ENCODE measurements around the gene LELP1.
"Not testable (repeated sequence)": the region's sequence is repeated elsewhere in the genome, so short reads cannot be mapped to it uniquely, and the experiment has no call there.

The LELP1 gene

GRCh38 chr1:153229076-153229829 lies 26.0 kb downstream of the LELP1 start:
- not testable (repeated sequence) for DNase-seq (ENCODE audit: low read depth in 2 of 2)

DNA sequence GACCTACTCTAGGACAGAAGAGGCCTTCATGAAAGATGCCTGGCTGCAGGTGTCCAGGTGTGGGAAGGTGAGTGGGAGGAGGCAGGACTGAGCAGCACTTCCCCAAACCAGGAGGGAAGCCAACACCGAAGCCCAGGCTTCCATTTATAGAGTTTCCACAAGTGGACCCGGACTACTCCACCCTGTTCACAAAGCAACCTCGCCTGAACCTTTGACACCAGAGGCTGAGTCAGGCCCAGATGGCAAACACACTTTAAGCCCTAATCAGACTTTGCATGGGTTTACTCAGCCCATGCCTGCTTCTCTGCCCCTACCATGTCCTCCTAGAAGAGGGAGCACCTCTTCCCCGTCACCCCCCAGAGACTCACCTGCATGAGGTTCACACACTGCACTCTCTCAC lies 28.1 kb downstream of the LELP1 start:
- DNase-seq (ENCODE audit: low read depth in 2 of 2): no peak

- no peak for DNase-seq (ENCODE audit: low read depth in 2 of 2)
Observed at GRCh38 chr1:153231785-153232184, 28.6 kb downstream of the LELP1 start.

DNA sequence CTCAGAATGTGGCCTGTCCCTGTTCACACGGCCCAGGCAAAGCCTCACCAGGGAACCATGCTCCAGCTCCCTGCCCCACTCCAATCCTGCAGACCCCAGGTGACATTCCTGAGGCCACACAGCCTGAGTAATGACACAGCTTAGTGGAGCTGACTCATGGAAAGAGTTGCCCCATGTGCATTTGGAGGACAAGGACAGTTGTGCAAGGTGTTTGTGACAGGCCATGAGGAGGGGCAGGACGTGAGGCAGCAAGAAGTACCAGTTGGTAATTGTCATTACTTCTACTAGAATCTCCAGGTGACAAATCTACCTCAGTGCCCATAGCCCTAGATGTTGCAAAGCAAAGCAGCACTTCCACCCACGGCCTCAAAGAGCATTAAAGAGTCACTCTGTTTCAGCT lies 29.3 kb downstream of the LELP1 start:
- no peak for DNase-seq (ENCODE audit: low read depth in 2 of 2)

GRCh38 chr1:153233448-153233847 lies 30.2 kb downstream of the LELP1 start:
- DNase-seq (ENCODE audit: low read depth in 2 of 2): no peak

DNA sequence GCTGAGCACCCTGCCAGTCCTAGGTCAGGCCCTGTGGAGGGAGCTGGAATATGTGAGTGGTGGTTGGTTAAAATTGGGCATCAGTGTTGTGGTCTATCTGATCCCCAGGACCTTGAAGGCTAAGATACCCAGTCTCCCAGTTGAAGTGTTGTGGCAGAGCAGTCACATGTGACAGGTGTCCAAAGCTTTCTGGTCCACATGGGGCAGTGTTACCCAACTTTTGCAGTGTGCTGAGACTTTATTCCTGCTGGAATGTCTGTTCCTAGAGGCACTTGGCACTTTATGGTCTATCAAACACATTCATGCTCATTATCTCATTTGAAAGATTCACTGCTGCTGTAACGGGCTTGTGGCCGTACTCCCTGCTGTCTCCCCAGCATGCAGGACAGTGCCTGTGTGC lies 35.3 kb downstream of the LELP1 start:
- no peak for DNase-seq (ENCODE audit: low read depth in 2 of 2)

- DNase-seq (ENCODE audit: low read depth in 2 of 2): no peak
Observed at GRCh38 chr1:153242160-153242559, 38.9 kb downstream of the LELP1 start.

- no peak for DNase-seq (ENCODE audit: low read depth in 2 of 2)
Observed at GRCh38 chr1:153245466-153245865, 42.2 kb downstream of the LELP1 start.

DNA sequence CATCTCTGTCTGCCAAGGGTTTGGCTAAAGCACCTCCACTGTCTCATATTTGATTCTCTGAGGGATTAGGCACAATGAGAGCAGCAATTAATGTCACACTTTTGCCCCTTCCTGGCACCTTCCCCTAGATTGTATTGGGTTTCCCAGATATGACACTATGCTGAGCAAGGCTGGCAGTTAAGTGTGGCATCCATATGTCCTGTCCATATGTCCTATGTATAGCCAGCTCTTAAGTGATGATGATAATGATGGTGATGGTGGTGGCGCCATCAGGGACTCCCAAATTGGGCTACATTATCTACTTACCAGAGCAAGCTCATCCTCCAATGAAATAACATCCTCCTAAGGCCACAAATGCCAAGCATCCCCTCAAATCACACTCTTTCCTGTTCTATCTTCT lies 42.8 kb downstream of the LELP1 start:
- DNase-seq (ENCODE audit: low read depth in 2 of 2): no peak

DNA sequence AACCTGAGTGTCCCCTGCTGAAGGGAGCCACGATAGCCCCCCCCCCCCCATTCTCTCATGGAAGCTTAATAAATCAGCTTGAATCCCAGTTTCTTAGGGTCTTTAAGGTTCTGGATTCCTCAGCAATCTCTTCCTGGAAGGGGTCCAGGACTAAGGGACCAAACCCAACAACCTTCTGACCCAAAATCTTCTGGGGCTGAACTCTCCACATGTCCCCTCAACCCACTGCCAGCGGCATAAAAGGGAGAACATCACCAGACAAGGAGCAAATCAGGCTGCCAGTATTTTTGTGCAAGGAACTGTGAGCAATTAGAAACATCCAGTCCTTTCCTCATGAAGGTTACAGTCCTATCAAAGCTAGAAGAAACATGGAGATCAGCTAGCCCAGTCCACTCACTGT lies 43.6 kb downstream of the LELP1 start:
- DNase-seq (ENCODE audit: low read depth in 2 of 2): no peak

DNA sequence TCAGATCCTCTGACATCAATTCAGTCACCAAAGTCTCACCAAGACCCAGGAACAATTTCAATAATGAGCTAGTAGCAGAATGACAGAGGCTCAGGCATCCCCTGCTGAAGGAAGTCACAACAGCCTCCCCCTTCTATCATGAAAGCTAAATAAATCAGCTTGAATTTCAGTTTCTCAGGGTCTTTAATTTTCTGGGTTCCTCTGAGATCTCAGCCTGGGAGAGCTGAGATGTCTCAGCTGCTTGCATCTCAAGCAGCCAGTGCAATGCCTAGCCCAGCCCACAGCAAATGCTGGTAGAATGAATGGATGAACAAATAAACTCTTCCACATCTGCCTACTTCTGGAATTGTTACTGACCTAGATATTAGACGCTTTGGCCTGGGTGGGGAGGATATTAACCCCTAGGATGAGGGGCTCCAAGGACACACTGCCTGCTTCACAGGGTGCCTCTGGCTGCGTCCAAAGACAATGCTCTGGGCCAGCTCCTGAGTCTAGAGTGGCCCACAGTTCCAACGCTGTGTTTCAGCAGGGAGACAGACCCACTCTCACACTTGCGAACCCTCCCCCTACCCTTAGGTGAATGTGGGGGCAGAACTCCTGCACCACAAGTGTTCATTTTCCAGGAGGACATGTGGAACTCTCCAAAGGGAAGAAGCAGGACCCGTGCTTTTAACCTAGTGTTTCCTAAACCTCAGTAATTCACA lies 45.1 kb downstream of the LELP1 start:
- DNase-seq (ENCODE audit: low read depth in 2 of 2): no peak

- no peak for DNase-seq (ENCODE audit: low read depth in 2 of 2)
Observed at GRCh38 chr1:153250166-153250565, 46.9 kb downstream of the LELP1 start.

- DNase-seq (ENCODE audit: low read depth in 2 of 2): no peak
Observed at GRCh38 chr1:153251087-153251486, 47.9 kb downstream of the LELP1 start.

GRCh38 chr1:153251562-153251961 lies 48.3 kb downstream of the LELP1 start:
- DNase-seq (ENCODE audit: low read depth in 2 of 2): no peak

DNA sequence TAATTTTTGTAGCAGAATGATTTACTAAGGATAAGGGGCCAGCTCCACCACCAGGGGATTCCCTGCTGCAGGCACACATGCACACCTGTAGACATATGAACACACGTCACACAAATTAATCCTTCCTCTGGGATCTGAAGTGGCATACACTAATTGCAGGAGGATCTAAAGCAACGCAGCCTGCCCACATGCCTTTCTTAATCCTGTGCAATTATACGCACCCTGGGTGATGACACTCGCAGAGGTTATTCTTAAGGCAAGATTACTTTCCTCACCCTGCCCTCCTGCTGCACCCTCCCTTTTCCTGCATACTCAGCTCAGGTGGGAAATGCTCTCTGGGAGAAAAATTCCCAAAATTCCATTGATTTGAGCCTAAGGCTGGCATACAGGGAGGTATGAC lies 48.8 kb downstream of the LELP1 start:
- DNase-seq (ENCODE audit: low read depth in 2 of 2): no peak

- DNase-seq (ENCODE audit: low read depth in 2 of 2): no peak
Observed at GRCh38 chr1:153253076-153253475, 49.8 kb downstream of the LELP1 start.

DNA sequence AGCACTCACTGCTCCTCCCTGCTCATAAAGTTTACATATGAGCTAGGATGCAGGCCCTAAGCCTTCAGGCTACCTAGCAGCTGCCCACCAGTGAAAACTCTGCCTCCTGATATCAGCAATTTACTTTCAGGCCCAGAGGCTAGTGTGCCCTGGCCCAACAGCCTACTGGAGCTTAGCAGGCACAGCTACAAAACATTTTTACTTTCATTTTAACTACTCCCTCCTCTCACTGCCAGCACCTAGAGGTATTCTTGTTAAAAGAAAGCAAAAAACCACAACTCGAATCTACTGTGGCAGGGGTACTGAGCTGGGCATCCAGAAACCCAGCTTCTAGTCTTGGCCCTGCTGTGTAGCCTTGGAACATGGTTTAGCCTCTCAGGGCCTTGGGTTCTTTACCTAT lies 50.5 kb downstream of the LELP1 start:
- no peak for DNase-seq (ENCODE audit: low read depth in 2 of 2)

Measured in stimulated activated CD8-positive, alpha-beta memory T cell treated with anti-CD3 and anti-CD28 coated beads, Interleukin-7, amount 100 ng/mL, for 1 hour (primary cell).